NOMO-1 treated with DMSO at 0.1 percent for 48 hours (cell line): ENCODE measurements around the gene C22orf42.
"Not testable (repeated sequence)": the region's sequence is repeated elsewhere in the genome, so short reads cannot be mapped to it uniquely, and the experiment has no call there.

Experiments used
- DNase-seq: peaks from one replicate; lab custom pipeline; 2025; ENCODE audit not compliant: unreplicated experiment; lab: John Stamatoyannopoulos, UW

The C22orf42 gene

DNA sequence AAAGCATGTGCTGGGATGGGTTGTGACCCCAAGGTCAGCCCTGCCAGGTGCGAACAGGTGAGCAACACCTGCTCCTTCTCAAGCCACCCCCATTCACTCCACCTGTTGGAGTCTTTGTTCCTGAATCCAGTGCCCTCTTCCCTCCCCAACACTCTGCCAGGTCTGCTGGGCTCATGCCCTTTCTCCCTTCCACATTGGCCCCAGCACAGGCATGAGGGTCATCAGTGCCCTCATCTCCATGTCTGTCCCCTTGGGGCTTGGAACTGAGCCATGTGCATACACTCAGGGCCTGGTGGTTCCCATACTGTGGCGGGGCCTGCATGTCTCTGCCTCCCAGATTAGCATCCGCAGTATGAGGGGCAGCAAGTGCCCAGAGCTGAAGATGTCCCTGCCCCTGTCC, 26.7 kb upstream of the C22orf42 start:
- DNase-seq, result no peak

- no peak for DNase-seq
These were observed 24.5 kb upstream of the C22orf42 start for GRCh38 chr22:32183625-32184024.

DNA sequence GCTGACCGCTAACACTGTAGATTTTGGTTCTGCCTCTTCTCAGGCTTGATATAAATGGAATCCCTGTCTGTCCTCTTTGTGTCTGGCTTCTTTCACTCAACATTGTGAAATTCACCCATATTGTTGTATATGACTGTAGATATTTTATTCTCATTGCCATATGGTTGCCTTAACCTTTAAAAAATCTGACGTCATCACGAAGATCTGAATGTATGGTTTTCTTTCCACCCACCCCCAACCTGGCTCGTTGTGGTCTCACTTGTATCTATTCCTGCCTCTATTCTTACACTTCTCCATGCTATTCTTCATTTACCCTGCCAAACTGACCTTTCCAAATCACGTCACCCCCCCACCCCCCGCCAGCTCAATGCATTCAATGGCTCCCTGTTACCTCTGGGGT, 21.9 kb upstream of the C22orf42 start:
- DNase-seq, result no peak

GRCh38 chr22:32177221-32177765, 18.2 kb upstream of the C22orf42 start:
- no peak for DNase-seq

DNA sequence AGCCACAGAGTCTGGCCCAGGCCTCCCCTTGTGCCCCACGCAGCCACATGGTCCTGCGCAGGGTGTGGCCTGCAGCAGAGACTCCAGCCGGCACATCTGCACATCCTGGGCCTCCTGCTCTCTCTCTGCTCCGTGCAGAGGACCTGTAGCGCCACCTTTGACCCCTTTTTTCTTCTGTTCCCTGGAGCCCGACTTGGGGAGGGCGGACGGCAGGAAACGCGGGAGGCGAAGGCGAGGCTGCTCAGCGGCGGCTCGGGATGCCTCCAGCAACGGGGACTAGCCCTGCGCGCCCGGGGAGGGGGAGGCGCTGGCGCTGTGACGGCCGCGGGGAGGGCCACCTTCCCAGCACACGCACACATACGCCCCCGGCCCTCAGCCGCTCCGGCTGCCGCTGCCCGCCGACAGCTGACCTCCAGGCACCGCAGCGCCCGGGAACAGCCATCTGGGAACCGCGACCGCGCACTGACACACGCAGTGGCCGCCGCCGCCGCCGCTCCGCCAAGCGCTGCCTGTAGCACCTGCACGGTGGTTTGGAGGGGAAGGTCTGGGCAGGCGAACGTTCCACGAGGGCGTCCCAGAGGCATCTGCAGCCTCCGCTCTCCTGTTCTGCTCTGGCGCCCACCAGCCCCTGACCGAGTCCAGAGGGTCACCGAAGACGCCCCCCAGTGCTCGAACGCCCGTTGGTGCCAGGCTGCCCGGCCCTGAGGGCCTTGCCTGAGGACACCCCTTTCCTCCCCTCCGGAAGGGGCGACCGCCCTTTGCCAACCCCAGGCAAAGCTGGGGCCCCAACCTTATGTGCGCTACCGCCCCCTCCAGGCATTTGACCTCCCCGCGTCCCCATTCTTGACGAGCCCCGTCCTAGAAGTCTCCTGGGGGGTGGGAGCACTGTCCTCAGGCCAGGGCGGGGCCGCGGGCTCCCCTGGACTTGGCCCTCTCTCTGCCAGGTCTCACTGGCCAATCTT, 16.9 kb upstream of the C22orf42 start:
- no peak for DNase-seq

- no peak for DNase-seq
These were observed 16.0 kb upstream of the C22orf42 start for GRCh38 chr22:32175115-32175514.

DNA sequence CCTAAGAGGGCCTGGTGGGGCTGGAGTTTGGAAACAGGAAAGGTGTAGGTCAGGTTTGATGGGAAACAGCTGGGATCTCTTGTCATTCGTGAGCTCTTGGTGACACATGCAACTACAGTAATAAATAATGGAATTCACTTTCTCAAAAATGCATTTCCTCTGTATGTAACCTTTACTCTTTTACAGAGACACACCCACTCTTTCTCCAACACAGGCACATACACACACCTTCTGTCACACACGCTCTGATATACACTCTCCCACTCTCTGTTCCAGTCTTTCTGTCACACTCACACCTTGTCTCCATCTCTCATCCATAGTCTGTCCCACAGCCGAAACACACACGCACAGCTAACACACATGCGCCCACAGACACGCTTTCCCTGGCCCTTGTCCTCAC, 6.6 kb upstream of the C22orf42 start:
- no peak for DNase-seq

- DNase-seq, result peak; percentile 91
These were observed 5.2 kb upstream of the C22orf42 start for GRCh38 chr22:32164075-32164860.

DNA sequence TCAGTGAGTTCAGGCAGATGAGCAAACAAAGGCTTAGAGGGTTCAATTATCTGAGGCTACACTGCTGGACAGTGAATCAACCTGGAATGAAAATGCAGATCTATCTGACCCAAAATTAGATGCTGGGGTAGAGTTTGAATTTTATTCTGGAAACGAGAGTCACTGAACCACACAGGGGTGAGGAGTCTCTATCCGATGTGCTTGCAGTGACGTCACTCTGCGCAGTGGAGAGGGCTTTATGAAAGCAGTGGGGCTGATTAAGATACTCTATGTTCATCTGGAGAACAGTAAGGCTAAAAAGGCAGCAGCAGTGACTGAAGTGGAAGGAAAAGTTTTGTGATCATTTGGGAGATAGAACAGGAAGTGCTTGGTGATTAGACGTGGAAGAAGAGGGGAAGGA, 1.3 kb upstream of the C22orf42 start:
- not testable (repeated sequence) for DNase-seq

GRCh38 chr22:32157632-32158031, 1.5 kb downstream of the C22orf42 start:
- DNase-seq, result not testable (repeated sequence)

DNA sequence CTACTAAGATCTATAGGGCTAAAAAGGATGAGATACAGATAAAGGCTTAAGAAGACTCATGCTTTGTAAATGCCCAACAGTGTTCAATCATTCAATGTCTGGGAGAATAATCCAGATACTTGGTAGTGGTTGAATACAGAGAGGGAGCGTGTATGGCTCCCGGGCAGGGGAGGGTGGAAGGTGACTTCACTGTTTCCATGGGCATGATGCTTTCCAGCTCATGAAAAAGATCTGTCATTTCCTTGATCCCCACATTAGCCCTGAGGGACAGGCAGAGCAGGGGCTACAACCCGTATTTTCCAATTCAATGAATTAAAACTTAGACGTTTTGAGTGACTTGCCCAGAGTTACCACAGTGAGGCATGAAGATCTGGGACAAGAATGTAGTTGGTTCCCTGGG, 4.4 kb downstream of the C22orf42 start:
- DNase-seq, result not testable (repeated sequence)

DNA sequence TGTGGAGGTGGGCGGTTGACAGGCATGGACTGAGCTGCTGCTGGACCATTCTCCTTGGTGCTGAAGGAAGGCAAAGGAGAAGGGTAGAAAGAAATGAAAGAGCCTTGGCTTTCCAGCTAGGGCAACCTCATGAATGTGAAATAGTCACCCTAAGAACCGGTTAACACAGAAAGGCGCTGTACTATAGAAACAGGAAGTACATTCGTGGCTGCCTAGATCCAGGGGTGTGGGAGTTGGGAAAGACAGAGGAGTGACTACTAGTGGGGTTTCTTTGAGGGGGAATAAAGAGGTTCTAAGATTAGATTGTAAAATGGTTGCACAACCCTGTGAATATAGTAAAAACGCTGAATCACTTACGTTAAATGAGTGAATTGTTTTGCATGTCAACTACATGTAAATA, 7.5 kb downstream of the C22orf42 start:
- DNase-seq, result peak; percentile 30

GRCh38 chr22:32150647-32151046, 8.5 kb downstream of the C22orf42 start:
- peak; percentile 43 for DNase-seq

DNA sequence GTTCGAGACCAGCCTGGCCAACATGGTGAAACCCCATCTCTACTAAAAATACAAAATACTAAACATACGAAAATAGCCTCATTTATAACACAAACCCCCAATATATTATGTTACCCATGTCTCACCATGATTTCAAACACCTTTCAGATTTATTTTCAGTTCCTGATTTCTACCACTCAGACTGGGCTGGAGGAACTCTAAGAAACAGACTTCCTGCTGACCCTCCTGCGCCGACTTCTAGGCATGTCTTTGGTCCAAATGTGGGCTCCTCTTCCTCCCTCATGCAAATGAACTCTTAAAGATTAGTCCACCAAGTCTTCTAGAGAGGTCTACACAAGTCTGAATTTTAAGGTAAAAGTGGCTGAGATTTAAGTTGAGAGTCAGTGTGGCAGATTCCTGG, 10.7 kb downstream of the C22orf42 start:
- peak; percentile 31 for DNase-seq

DNA sequence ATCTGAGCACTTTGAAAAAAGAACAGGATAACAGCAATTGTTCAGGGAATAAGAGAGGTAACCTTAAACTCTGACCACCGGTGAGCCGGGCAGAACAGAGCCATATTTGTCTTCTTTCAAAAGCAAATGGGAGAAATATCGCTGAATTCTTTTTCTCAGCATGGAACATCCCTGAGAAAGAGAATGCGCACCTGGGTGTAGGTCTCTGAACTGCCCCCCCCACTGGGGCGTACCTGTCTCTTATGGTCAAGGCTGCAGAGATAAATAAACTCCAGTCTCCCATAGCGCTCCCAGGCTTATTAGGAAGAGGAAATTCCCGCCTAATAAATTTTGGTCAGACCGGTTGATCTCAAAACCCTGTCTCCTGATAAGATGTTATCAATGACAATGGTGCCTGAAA, 12.0 kb downstream of the C22orf42 start:
- not testable (repeated sequence) for DNase-seq

- DNase-seq, result peak; percentile 98
These were observed 14.4 kb downstream of the C22orf42 start for GRCh38 chr22:32144496-32145274.

DNA sequence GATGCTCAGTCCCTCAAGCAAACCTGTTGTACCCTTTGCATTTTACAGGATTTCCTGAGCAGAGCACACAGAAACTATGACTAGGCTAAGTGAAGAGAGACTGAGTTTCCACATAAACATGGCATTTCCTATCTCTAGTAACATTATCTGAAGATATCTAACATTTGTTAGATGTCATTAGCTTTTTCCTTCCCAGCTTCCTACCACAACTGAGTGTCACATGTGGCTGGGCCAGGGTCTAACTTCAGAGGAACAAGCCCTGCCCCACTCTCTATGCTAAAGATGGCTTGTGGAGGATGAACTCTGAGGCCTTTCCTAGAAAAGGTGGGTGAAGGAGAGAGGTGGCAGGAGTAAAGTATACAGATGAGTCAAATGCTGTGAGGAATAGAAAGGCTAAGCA, 16.5 kb downstream of the C22orf42 start:
- no peak for DNase-seq

GRCh38 chr22:32140688-32141087, 18.4 kb downstream of the C22orf42 start:
- DNase-seq, result peak; percentile 12

DNA sequence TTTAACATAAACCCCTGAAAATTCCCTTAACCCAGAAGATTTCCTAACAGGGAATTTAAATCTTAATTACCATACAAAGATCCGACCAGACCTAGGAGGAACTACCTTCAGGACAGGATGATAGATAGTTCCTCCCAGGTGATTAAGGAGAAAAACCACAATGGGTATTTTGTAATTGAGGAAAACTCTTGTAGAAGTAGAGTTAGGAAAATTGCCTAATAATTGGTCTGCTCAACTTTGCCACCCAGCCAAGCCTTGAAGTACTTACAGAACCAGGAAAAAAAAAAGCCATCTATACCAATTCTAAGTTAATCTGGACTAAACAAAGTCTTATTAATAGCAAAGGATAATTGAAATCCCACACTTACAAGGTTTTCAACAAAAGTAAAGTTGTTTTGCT, 20.5 kb downstream of the C22orf42 start:
- not testable (repeated sequence) for DNase-seq

DNA sequence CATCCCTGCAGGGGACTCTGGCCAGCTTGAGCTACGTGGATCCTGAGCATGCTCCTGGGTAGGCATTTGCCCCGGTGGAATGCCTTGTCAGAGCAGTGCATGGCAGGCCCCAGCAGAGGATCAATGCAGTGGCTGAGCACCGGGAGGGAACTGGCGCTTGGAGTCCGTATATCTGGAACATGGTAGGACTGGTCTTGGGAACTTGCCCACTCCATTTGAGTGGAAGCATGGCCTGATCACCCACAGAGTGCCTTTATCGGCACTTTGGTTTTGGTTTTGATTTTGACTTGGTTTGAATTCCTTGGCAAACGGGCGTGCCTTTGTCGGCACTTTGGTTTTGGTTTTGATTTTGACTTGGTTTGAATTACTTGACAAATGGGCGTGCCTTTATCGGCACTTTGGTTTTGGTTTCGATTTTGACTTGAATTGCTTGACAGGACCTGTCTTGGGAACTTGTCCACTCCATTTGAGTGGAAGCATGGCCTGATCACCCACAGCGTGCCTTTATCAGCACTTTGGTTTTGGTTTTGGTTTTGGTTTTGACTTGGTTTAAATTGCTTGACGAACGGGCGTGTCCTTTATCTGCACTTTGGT, 21.3 kb downstream of the C22orf42 start:
- peak; percentile 57 for DNase-seq
